Myocyte (in vitro differentiated cells): ENCODE measurements around the gene SLC39A9. TPM values are rescaled to one million over a fixed set of nuclear protein-coding genes. Genes with fewer than 3 reads are reported as not detected.
A peak's percentile ranks its signal among the peaks of the same experiment; 100 is the strongest.

Source experiments
- DNase-seq: peaks from one replicate; pipeline ENCODE4 v3.0.0-alpha.2; 2012; ENCODE audit warnings: low read depth
- polyA plus RNA-seq: library from polyadenylated mRNA; unstranded; fragments of >200 nt; gene quantifications from one replicate; pipeline ENCODE4 v1.2.1, GENCODE V29; 2012; ENCODE audit warnings: missing spikeins
- total RNA-seq: library from RNA; depleted of rRNA; stranded (reverse); fragments of >200 nt; gene quantifications from 2 replicates; pipeline ENCODE4 v1.2.3, GENCODE V29; 2014

The SLC39A9 gene
- 52.8 and 60.2 TPM in 2 replicates for total RNA-seq
- polyA plus RNA-seq = 51.0 TPM

GRCh38 chr14:69398053-69398817 lies at the start of gene SLC39A9, which contains the start of gene ERH:
TSS of gene SLC39A9 (plus strand) at chr14:69398692. CDS start at chr14:69399370, 678 bp downstream.
TSS of gene ERH (minus strand) at chr14:69398299. CDS start at chr14:69398233, 66 bp downstream.
- peak; percentile 99 for DNase-seq

- no peak for DNase-seq
These were observed 49.3 kb upstream of the SLC39A9 start for GRCh38 chr14:69349091-69349777.

GRCh38 chr14:69350892-69351291 lies 47.6 kb upstream of the SLC39A9 start:
- no peak for DNase-seq

- no peak for DNase-seq
These were observed 47.1 kb upstream of the SLC39A9 start for GRCh38 chr14:69351385-69351784.

- peak; percentile 26 for DNase-seq
These were observed 46.6 kb upstream of the SLC39A9 start for GRCh38 chr14:69351911-69352310.

GRCh38 chr14:69353168-69353567 lies 45.3 kb upstream of the SLC39A9 start:
- no peak for DNase-seq

GRCh38 chr14:69354383-69355153 lies 43.9 kb upstream of the SLC39A9 start:
- DNase-seq = peak; percentile 30

- no peak for DNase-seq
These were observed 43.3 kb upstream of the SLC39A9 start for GRCh38 chr14:69355154-69355597.

- DNase-seq = peak; percentile 35
These were observed 42.7 kb upstream of the SLC39A9 start for GRCh38 chr14:69355607-69356281.

GRCh38 chr14:69356903-69357543 lies 41.5 kb upstream of the SLC39A9 start:
- no peak for DNase-seq

GRCh38 chr14:69357544-69358200 lies 40.8 kb upstream of the SLC39A9 start:
- DNase-seq = no peak

- peak; percentile 77 for DNase-seq
These were observed 40.1 kb upstream of the SLC39A9 start for GRCh38 chr14:69358233-69358963.

- no peak for DNase-seq
These were observed 39.5 kb upstream of the SLC39A9 start for GRCh38 chr14:69358966-69359365.

- peak; percentile 74 for DNase-seq
These were observed 37.9 kb upstream of the SLC39A9 start for GRCh38 chr14:69360438-69361108.

- peak; percentile 15 for DNase-seq
These were observed 35.4 kb upstream of the SLC39A9 start for GRCh38 chr14:69363055-69363454.

GRCh38 chr14:69363964-69364363 lies 34.5 kb upstream of the SLC39A9 start:
- no peak for DNase-seq

- no peak for DNase-seq
These were observed 34.1 kb upstream of the SLC39A9 start for GRCh38 chr14:69364378-69364777.

GRCh38 chr14:69366069-69366468 lies 32.4 kb upstream of the SLC39A9 start:
- no peak for DNase-seq

GRCh38 chr14:69366761-69367160 lies 31.7 kb upstream of the SLC39A9 start:
- no peak for DNase-seq
